Stimulated activated CD4-positive, alpha-beta T cell treated with anti-CD3 and anti-CD28 coated beads, Interleukin-2, amount 100 ng/mL, for 4 hours (primary cell): Measurements from ENCODE around the gene LRFN2.

ENCODE experiments used
- DNase-seq: peaks from one replicate; pipeline ENCODE4 v3.0.0-alpha.2; 2020; ENCODE audit warnings: low read depth

The LRFN2 gene

GRCh38 chr6:40474937-40475336 lies 112.2 kb downstream of the LRFN2 start:
- no peak for DNase-seq

- DNase-seq = no peak
Observed at GRCh38 chr6:40473026-40473425, 114.1 kb downstream of the LRFN2 start.

DNA sequence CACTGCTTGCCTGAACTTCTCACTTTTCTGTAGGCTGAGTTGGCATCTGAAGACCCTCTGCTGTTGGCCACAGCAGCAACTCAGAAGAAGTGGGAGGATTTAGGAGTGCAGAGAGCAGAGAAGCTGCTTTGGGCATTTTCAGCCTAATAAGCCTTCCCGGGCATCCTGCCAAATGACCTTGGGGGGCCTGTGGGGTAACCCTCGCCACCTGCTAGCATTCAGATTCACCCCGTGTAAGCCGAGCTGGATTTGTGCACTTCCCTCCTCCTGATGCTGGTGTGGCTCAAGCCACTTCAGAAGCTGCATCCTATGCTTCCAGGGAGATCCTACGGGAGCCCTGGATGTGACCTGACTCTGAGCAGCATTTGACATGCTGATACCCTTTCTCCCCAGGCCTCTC lies 114.8 kb downstream of the LRFN2 start:
- no peak for DNase-seq

DNA sequence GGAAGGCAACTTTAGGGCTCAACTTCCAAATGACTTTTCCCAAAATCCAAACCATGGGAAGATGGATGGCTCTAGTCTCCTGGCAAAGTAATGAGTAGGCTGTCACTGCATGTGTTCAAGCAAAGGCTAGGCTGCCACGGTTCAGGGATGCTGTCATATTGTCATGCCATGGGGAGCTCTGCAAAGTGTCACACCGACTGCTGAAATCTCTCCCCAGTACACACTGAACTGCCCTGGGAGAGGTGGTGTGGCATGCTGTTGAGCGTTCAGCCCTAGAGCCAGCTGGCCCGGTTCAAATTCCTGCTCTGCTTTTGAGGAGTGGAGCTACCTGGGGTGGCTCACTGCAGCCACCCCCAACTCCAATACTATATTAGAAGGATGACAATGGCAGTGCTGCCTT lies 115.9 kb downstream of the LRFN2 start:
- DNase-seq = no peak

DNA sequence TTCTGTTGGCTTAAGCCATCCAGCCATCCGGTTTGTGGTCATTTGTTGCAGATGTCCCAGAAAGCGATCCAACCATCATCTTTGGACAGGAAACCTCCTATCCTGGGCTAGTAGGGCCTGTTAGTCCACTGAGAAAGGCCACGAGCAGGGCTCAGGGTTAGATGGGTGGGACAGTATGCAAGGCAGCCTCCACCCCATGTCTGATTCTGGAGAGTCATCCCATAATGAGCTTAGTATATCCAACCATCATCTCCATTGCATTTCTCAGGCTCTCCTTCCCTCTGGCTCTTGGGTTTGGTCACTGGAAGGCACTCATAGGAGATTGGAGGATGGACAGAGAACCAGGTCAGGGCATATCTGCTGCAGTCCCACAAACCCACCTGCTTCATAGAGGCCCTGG lies 117.8 kb downstream of the LRFN2 start:
- no peak for DNase-seq

- no peak for DNase-seq
Observed at GRCh38 chr6:40466986-40467539, 120.1 kb downstream of the LRFN2 start.

DNA sequence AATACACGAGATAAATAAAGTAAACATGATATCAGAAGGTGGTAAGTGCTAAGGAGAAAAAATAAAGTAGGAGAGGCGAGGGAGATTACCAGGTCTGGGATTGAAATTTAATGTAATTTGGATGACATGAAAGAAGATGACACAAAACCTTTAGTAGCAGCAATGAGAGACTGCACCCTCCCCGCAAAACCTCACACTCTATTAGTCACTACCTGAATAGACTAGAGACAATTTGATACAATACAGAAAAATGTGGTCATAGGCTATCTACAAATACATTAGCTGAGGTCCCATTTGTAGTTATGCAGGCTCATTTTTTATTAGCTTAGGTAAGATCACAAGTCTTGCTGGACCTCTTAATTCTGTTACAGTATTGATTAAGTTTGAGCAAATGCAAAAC lies 125.5 kb downstream of the LRFN2 start:
- DNase-seq = no peak

DNA sequence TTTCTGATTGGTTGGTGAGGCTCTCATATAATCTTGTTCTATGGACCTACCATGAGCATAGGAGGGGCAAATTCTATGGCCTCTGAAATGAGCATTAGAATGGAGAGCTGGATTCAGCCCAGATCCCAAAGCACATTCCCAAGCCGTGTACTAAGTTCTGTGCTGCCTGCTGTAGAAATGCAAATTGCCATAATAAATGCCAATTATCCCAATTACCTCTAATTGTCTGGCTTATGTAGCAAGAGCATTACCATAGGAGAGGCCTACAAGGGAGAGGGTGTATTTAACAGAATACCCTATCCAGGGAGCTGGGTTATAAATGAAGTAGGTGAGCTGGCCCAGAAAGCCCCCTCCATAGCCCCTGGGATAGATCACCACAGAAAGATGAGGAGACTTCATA lies 126.8 kb downstream of the LRFN2 start:
- DNase-seq = no peak

DNA sequence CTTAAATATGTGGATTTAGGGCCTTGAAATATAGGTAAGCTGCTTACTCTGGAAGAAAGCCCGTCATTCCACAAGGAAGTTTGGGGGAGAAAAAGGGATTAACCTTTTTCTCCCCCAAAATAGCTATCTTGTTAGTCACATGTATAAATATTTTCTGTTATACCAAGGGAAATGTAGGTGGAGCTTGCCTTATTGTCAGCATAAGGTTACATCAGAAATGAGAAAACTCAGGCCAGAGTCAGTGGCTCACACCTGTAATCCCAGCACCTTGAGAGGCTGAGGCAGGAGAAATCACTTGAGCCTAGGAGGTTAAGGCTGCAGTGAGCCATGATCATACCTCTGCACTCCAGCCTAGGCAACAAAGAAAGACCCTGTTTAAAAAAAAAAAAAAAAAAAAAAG lies 129.9 kb downstream of the LRFN2 start:
- DNase-seq = no peak

GRCh38 chr6:40456390-40457013 lies 130.7 kb downstream of the LRFN2 start:
- no peak for DNase-seq

DNA sequence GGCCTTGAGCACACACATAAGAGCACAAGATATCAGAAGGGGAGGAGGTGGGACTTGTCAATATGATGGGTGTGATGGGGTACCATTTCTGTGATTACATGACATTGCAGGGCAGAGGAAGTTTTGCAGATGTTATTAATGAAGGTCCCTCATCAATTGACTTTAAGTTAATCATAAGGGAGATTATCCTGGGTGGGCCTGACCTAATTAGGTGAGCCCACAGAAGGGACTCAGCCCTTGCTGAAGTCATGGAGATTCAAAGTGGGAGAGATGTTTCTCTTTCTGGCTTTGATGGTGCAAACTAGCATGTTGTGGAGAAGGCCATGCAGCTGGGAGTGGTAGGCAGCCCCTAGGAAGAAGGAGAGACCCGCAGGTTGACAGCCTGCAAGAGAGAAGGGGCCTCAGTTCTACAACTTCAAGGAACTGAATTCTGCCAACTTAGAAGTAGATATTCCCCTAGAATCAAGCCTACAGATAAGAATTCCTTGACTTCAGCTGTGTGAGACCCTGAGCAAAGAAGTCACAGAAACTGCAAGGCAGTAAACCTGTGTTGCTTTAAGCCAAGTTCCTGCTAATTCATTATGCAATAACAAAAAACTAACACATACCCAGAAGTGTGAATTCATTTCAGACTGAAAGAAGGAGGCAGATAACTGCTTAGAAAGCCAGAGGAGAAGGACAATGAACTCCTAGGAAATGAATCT lies 131.3 kb downstream of the LRFN2 start:
- DNase-seq = no peak

DNA sequence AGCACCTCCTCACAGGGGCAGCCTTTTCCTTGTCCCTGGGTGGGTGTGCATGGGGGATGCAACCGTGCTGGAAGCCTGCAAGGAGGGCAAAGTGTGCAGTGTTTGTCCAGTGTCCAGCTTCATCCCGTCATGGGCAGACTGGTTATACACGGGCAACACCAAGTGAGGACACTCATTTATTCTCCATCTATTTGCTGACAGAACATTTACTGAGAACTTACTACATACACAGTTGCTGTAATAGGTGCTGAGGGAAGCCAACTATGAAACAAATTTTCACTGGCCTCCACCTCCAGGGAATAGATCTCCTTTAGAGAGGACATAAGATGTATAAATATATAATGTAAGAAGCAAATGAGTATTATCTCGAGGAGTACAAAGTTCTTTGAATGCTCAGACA lies 136.7 kb downstream of the LRFN2 start:
- DNase-seq = no peak

DNA sequence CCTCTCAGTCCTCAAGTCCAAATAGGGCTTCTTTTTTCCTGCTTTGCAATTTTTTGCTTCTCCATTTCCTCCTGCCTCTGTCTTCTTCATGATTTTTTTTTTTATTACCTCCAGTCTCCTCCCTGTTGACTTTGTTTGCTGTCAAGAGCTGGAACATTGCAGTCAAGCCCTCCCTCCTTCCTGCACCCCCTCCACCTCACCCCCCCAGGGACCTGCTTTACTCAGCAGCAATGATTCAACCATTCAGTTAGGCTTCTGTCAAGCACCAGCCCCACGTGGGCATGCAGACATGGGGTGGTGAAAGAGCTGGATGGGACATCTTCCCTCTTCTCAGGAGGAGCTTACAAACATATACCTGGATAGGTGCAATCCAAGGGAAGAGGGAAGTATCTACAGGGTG lies 142.4 kb downstream of the LRFN2 start:
- DNase-seq = no peak

GRCh38 chr6:40444312-40444711 lies 142.9 kb downstream of the LRFN2 start:
- DNase-seq = no peak

DNA sequence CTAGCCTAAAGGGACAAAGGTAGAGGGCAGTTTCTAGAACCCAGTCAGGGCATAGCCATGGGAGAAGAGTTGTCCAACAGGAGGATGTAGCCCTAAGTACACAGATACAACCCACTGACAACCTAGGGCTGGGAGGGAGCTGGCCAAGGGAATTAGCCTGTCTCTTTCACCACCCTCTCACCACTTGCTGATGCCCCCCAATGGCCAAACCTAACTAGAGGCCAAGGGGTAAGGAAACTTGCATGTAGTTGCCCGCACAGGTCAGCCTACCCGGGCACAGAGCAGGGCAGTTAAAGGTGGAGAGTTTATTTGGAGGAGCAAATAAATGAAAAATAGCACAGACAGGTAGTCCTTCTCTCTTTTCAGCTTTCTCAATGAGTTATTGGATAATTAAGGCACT lies 143.3 kb downstream of the LRFN2 start:
- DNase-seq = no peak

DNA sequence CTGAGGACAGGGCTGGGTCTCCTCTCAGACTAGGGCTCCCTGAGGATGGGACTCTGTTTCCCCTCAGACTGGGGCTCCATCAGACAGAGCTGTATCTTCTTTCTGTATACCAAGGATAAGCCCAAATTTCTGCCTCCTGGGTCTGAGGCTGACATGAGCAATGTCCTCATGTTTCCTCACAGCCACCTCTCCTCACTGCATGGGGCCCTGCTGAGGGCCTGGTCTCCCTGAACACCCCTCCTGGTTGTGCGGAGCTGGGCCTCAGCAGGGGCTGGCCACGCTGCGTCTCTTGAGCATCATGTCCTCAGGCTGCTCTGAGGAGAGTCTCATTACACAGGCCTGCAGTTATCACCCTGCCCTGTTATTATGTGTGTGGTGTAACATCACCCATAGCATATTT lies 144.6 kb downstream of the LRFN2 start:
- DNase-seq = no peak

DNA sequence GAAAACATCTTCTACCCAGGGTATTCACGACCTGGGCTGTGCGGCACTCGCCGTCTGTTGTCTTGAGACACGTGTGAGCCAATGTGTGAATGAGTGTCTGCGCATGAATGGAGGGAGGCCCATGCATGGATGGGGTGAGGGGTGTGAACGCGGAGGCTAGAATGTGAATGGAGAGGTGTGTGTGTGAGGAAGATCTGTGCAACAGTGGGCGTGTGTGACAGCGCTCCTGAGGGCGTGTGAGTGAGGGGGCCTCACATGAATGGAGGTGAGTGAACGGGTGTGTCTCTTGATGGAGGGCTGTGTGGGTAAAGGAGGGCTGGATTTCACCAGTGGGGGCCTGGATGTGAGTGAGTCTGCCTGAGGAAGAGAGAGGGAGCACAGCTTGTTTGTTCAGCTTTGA lies 146.0 kb downstream of the LRFN2 start:
- DNase-seq = no peak

DNA sequence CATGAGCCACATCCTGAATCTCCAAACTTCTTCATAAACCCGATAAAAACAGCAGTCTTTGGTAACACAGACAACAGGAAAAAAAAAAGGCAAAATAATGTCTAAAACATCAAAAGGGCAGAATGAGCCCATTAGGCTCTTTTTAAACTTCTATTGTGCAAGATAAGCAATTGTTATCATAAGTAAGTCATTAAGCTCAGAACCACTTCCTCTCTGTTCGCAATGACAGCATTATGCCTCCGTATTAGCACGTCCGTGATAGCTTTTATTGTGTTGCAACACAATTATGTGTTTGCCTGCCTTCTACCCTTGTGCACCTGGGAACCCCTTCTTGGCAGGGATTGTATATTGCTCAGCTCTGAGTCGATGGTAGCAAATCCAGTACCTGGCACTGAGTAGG lies 147.1 kb downstream of the LRFN2 start:
- no peak for DNase-seq

DNA sequence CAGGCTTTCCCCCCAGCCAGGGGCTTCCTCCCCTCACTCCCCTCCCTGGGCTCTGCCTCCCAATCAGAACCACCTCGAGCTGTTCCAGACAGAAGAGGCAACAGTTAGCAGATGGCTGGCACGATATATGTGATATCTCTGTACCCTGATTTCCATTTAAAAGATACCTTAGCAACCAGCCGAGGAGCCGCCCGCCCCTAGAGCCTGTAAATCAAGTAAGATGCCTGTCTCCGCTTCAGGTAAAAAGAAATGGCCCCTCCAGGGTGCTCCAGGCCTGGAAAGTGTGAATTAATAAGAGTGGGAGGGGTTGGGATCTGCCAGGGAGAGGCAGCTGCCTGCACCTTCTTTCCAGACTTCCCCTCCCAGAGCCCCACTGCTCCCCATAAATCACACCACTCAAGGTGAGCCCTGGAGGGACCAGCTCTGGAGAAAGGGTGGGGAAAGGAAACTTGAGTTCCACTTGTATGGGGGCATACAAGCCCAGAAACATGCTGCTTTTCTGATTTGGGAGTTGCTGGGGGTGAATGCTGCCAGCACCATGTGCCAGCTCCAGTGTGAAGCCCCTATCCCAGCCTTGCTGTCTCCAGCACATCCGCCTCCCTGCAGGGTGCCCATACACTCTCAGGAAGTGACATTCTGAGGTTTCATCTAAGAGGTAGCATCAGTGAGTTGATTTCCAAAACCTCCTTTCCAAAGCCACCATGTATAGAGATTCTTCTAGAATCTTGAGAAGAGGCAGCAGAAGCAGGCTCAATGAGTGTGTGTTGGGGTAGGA lies 148.0 kb downstream of the LRFN2 start:
- DNase-seq = no peak

DNA sequence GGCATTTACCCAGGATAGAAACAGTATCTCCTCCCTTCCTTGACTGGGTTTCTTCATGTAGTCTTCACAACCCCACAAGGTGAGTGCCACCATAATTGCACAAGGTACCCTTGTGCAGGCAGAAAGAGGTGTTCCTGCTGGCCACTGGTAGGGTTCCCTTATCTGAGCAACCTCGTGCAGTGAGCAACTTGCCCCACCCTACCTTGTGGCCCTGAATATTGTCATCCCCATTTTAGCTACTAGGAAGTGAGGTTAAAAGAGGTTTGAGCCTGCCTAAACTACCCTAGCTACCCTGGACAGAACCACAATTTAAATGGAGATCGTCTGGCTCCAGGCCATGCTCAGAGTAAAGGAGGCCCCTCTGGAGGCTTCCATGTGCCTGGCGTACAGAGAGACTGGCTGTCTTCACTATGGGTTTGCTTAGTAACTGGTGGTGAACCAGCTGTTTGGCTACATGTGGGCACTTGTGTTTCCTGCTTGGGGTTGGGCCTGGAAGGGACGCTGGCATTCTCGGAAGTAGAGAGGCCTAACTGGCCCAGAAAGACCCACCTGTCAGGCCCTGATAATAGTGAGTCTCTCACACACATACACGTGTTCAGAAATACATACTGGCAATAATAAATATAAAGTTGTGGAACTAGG lies 148.8 kb downstream of the LRFN2 start:
- no peak for DNase-seq

DNA sequence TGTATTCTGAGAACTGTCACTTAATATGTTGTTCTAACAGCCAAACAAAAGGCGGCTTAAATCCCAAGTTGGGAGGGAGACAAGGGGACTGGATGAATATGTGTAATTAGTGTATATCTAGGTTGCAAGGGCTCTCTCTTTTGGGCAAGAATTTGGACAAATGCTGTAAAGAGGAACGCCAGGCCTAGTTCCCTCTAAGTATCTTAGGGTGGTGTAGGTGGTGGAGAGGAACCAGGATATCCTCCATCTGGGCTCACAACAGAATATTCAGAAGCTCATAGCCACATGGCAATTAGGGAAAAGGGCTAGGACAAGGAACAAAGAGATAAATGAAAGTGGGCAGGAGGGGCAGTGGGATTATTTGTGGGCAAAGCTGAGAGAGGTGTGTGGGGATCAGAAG lies 149.5 kb downstream of the LRFN2 start:
- no peak for DNase-seq
